NCI-H2107 (cell line): ENCODE results near the gene DGKQ.
A peak's percentile ranks its signal among the peaks of the same experiment; 100 is the strongest.
"Not testable (repeated sequence)": the region's sequence is repeated elsewhere in the genome, so short reads cannot be mapped to it uniquely, and the experiment has no call there.

Source experiments
- DNase-seq: peaks from one replicate; lab custom pipeline; 2025; lab: John Stamatoyannopoulos, UW

DGKQ gene

DNA sequence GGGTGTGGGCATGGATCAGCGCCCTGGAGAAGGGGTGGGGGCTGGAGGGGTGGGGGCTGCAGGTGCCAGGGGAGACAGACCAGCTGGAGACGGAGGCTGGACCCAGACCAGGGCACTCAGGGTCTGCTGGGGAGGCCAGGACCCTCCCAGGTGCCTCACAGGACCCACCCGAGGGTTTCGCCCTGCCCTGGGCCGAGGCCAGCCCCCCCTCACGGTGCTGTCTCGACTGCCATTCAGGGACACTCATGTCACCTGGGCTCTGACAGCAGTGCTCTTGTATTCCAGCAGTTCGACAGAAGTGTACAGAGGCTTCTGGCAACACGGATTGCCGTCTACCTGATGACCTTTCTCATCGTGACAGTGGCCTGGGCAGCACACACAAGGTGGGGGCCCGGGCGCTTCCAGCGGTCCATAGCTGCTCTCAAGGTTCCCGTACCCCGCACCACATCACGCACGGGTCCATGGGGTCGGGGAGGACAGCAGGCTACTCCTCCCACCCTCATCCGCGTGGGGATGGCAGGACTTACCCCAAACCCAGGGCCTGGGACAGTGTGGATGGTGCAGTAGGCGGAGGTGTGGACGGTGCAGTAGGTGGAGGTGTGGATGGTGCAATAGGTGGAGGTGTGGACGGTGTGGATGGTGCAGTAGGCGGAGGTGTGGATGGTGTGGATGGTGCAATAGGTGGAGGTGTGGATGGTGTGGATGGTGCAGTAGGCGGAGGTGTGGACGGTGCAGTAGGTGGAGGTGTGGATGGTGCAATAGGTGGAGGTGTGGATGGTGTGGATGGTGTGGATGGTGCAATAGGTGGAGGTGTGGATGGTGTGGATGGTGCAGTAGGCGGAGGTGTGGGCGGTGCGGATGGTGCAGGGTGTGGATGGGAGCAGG, 23.0 kb downstream of the DGKQ start:
- DNase-seq = no peak

DNA sequence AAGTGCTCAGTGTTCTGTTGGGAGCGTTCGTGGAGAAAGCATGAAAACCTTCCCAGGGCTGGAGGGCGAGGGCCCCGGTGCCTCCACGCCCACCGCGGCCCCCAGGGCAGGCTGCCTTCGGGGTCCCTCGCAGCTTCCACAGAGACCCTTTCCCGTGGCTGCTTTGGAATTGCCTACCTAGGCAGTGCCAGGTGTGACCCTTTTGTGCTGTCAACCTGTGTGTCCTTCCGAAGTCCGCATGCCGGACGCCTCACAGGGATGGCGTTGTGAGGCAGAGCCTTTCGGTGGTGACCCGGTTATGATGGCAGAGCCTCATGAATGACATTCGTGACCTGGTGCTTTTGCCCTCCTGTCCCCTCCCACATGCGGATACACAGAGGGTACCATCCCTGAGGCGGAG, 23.7 kb downstream of the DGKQ start:
- no peak for DNase-seq

DNA sequence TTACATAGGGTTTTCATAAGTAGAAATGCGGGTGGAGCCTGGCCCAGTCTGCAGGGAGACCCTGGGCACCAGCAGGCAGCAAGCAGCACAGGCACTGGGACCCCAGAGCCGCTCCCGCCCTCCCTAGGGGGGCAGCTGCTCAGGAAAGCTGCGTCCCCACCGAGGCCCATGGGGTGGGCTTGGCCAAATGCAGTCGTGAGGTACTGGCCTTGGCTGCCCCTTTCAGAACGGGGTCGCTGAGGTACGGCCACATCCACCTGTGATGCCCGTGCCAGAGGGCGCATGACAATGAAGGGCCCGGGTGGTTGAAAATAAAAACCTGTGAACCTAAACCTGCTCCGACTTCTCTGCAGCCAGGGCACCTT, 24.5 kb downstream of the DGKQ start:
- no peak for DNase-seq

DNA sequence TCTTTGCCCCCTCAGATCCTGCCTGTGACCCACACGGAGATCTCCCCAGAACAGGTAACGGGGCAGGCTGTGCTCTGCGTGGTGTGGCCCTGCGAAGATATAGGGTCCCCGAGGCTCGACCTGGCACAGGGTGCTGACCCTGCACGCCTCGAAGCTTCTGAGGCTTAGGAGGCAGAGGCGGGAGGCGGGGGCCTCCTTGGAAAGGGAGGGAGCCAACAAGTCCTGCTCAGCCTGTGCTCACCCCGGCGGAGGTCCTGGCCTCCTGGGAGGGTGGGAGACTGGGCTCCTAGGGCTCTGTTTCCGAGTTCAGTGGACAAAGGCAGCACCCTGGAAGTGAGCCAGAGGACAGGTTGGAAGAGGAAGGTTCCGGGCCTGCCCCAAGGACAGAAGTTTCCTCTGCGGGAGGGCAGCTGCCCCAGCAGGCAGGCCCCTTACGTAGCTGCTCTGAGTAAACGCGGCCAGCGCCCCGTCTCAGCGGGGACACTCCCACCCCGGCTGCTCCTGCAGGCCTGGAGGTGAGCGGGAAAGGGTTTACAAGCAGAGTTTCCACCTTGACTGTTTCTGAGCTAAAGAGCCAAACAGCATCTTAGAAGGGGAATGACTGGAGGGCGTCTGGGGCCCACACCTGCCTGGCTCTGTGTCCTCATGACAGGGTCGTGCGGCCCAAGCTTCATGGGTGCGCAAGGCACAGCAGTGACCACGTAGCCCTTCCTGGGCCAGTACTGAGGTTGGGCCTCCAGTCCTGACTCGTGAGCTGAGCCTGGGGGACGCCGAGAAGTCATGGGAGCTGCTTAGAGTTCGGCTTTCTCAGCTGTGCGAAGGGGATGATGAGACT, 25.1 kb downstream of the DGKQ start:
- no peak for DNase-seq

- DNase-seq = no peak
These were observed 25.8 kb downstream of the DGKQ start for GRCh38 chr4:947491-947971.

GRCh38 chr4:946517-947471, 26.6 kb downstream of the DGKQ start:
- DNase-seq = no peak

DNA sequence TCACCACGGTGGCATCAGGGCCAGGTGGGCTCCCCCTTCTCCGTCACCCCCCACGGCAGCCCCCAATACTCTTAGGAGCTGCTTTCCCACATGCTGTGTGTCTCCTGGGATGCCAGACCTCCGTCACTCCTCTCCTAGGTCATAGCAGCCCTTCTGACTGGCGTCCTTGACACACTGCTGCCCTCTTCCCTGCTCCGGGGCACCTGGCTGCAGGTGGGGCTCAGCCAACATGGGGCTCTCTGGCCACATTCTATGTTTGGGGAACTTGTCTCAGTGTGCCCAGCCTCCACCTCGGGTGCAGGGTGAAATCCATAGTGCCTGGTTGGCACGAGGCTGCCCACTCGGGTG, 27.3 kb downstream of the DGKQ start:
- DNase-seq = no peak

DNA sequence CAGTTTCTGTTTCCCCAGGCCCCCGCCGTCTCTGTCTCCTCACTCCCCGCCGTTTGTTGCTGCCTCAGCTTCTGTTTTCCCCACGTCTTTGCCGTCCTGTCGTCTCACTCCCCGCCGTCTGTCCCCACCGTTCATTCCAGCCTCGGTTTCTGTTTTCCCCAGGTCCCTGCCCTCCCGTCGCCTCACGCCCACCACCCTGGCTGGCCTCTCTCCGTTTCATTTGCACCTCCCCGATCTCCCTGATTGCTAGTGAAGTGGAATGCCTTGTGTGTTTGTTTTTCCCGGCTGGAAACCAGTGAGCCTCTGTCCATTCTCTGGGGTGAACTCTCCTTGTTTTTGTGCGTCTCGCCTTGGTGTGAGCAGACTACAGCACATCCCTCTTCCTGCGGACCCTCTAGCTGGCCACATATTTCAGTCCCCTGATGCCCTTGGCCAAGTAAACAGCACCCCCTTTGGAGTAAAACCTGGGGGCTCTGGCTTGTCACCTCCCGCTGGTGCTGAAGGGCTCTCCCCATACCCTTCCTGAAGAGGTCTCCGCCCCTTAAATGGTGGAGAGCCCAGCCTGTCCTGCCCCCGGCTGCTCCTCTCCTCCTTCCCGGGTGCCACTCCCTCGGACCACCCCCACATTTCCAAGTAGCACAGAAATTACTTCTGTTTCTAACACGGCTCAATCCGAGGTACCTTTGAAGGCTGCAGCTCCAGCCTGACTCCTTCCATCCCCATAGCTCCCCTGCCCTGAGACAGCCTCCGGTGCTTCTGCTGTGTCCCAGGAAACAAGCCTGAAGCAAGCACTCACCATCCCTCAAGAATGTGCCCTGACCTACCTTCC, 27.9 kb downstream of the DGKQ start:
- DNase-seq = no peak

DNA sequence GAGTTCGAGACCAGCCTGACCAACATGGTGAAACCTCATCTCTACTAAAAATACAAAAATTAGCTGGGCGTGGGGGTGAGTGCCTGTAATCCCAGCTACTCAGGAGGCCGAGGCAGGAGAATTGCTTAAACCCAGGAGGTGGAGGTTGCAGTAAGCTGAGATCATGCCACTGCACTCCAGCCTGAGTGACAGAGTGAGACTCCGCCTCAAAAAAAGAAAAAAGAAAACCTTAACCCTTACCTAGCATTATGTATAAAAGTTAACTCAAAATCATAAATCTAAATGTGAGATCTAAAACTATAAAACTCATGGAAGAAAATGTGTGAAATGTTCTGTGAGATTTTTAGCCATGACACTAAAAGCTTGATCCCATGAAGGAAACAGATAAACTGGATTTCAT, 33.9 kb downstream of the DGKQ start:
- DNase-seq = not testable (repeated sequence)

DNA sequence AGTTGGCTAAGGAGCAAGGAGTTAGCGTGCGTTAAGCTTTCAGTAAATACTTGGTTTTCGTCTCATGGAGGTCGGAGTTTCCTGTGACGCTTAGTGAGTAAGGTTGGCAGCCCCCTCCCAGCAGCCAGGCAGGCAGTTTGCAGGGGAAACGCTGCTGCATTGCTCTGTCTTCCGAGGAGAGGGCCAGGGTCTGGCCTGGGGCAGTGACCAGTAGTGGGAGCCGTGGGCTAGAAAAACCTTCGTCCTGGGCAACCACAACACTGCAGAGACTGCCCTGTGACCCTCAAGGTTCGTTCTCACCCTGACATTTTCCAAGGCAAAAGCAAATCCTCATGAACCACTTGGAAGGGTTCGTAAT, 40.7 kb downstream of the DGKQ start:
- no peak for DNase-seq

GRCh38 chr4:931960-932712, 41.2 kb downstream of the DGKQ start, which contains the start of the genes GAK and TMEM175:
Gene GAK, minus strand, starts transcription at chr4:932316. Its CDS starts 129 bp downstream, at chr4:932187.
Gene TMEM175, plus strand, starts transcription at chr4:932460. Its CDS starts 15,280 bp downstream, at chr4:947740.
- peak; percentile 70 for DNase-seq

- no peak for DNase-seq
These were observed 42.0 kb downstream of the DGKQ start for GRCh38 chr4:931194-931959.

DNA sequence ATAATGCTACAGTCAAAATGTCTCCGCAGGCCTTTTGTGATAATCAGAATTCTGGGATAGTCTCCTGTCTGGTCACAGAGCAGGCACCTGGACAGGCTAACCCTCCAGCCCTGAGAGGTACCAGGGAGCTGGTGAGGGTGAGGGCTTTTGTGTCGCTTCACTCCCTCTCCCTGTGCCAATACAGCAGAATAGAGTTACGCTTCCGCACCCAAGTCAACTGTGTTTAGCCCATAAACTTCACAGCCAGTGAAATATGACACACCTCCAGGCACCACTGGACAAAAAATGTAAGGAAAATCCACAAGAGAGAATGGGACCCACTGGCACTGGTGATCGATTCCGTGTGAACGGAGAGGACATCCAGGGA, 42.6 kb downstream of the DGKQ start:
- no peak for DNase-seq

GRCh38 chr4:930028-930551, 43.3 kb downstream of the DGKQ start:
- no peak for DNase-seq

DNA sequence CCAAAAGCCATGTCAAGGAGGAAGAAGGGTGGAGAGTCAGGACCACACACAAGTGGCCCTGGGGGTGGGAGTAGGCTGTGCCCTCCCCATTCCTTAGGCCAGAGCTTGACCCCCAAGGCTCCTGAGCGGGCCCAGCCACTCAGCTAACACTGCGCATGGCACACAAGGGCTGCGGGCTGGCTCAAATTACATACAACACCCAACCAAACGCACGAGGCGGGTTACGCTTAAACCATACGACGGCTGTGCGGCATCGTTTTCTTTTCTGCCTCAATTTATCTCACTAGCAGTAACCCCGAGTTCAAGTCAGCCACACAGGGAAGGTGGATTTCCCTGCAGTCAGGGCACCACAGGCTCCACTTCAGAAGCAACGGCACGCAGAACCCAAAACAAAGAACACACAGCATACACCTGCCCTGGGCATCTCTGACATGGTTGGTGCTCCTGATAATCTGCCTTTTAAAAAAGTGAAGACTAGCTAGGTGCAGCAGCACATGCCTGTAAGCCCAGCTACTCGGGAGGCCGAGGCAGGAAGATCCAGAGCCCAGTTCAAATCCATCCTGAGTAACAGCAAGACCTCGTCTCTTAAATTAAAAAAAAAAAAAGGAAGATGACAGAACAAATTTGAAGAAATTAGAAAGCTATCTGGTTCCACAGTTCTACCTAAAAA, 44.1 kb downstream of the DGKQ start:
- no peak for DNase-seq

DNA sequence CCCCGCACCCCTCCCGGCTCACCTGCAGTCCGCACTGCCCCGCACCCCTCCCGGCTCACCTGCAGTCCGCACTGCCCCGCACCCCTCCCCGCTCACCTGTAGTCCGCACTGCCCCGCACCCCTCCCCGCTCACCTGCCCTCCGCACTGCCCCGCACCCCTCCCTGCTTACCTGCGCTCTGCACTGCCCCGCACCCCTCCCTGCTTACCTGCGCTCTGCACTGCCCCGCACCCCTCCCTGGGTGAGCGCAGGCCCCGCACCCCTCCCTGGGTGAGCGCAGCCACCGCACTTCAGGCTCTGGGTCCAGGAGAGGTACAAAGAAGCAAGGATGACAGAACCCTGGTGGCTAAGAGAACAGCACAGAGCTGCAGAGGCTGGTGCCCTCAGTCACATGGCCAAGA, 45.8 kb downstream of the DGKQ start:
- DNase-seq = not testable (repeated sequence)

DNA sequence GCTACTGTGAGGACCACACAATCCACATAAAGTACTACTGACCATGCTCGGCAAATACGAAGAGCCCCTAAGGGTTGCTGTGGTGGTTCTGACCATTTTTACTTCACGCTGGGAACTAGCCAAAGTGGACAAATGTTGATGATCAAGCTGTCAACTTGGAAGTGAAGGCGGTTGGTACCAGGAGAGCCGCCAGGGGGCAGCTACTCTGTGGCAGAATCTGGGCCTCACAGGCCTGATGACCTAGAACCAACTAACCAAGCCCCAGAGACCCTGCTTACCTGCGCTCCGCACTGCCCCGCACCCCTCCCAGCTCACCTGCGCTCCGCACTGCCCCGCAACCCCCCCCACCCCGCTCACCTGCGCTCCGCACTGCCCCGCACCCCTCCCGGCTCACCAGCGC, 46.8 kb downstream of the DGKQ start:
- DNase-seq = no peak

- DNase-seq = no peak
These were observed 47.4 kb downstream of the DGKQ start for GRCh38 chr4:925771-926500.
